Neural cell (in vitro differentiated cells): ENCODE measurements around the gene ARHGAP6.

Experiments used
- TF ChIP-seq, protein P1 (sequence below): fragments of 450-650 bp; IDR thresholded peaks from 2 replicates; pipeline ENCODE4 v1.5.1; 2014; ENCODE audit warnings: antibody characterized with exemption, mild to moderate bottlenecking, moderate library complexity; ENCODE audit not compliant: poor library complexity, severe bottlenecking
- TF ChIP-seq, protein P2 (sequence below): IDR thresholded peaks from 2 replicates; pipeline ENCODE4 v1.6.1; 2012; ENCODE audit warnings: borderline replicate concordance

DNA sequence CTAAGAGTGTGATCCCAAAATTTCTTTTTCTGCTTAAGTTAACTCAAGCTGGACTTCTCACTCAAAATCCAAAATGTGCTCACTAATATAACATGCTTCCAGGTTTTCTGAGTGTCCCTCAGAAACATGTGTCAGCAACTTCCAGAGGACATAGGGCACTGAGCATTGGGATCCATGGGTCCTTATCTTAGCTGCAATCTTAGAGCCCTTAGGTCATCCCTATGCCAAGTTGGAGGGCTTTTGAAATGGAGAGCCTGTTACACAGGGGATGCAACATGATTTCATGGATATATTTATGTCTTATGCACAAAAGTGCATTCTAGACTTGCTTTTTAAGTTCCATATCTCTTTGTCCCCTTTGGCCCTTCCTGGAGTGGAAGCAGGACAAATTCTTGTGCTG is 566.3 kb downstream of the ARHGAP6 start:
- TF ChIP-seq, protein P1, sequence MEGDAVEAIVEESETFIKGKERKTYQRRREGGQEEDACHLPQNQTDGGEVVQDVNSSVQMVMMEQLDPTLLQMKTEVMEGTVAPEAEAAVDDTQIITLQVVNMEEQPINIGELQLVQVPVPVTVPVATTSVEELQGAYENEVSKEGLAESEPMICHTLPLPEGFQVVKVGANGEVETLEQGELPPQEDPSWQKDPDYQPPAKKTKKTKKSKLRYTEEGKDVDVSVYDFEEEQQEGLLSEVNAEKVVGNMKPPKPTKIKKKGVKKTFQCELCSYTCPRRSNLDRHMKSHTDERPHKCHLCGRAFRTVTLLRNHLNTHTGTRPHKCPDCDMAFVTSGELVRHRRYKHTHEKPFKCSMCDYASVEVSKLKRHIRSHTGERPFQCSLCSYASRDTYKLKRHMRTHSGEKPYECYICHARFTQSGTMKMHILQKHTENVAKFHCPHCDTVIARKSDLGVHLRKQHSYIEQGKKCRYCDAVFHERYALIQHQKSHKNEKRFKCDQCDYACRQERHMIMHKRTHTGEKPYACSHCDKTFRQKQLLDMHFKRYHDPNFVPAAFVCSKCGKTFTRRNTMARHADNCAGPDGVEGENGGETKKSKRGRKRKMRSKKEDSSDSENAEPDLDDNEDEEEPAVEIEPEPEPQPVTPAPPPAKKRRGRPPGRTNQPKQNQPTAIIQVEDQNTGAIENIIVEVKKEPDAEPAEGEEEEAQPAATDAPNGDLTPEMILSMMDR: no peak
- TF ChIP-seq, protein P2, sequence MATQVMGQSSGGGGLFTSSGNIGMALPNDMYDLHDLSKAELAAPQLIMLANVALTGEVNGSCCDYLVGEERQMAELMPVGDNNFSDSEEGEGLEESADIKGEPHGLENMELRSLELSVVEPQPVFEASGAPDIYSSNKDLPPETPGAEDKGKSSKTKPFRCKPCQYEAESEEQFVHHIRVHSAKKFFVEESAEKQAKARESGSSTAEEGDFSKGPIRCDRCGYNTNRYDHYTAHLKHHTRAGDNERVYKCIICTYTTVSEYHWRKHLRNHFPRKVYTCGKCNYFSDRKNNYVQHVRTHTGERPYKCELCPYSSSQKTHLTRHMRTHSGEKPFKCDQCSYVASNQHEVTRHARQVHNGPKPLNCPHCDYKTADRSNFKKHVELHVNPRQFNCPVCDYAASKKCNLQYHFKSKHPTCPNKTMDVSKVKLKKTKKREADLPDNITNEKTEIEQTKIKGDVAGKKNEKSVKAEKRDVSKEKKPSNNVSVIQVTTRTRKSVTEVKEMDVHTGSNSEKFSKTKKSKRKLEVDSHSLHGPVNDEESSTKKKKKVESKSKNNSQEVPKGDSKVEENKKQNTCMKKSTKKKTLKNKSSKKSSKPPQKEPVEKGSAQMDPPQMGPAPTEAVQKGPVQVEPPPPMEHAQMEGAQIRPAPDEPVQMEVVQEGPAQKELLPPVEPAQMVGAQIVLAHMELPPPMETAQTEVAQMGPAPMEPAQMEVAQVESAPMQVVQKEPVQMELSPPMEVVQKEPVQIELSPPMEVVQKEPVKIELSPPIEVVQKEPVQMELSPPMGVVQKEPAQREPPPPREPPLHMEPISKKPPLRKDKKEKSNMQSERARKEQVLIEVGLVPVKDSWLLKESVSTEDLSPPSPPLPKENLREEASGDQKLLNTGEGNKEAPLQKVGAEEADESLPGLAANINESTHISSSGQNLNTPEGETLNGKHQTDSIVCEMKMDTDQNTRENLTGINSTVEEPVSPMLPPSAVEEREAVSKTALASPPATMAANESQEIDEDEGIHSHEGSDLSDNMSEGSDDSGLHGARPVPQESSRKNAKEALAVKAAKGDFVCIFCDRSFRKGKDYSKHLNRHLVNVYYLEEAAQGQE: no peak
